GM18858 (cell line): ENCODE data around the gene DKC1.

Experiments
- ATAC-seq: cut with Tn5 transposase; IDR thresholded peaks from one replicate; pipeline ENCODE4 v1.9.1; 2021; ENCODE audit not compliant: unreplicated experiment

The DKC1 gene

DNA sequence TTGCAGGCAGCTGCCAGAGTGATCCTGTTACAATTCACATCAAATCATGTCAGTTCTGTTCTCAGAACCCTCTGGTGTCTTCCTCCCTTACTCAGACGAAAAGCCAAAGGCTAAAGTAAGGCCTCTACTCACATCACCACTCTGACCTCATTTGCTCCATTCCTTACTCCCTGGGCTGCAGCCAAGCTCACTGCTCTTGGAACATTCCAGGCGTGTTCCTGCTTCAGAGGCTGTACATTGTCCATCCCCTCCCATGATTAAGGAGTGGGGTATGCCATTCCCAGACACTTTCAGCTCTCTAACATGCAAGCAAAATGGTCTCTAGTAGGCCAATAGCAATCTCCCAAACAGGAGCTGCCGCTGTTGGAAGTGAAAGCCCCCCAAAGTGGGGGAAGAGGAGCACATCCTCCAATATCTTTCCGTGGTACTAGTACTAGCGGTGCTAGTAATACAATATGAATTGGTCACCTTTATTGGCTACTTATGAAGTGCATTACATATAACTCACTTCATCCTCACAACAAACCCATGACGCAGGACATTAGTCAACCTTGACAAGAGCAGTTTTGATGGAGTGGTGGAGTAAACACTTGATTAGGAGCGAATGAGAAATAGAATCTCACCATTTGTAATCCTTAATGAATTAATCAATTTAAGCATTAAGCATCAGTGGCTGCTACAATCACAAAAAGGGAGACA lies 26.8 kb upstream of the DKC1 start:
- no peak for ATAC-seq

DNA sequence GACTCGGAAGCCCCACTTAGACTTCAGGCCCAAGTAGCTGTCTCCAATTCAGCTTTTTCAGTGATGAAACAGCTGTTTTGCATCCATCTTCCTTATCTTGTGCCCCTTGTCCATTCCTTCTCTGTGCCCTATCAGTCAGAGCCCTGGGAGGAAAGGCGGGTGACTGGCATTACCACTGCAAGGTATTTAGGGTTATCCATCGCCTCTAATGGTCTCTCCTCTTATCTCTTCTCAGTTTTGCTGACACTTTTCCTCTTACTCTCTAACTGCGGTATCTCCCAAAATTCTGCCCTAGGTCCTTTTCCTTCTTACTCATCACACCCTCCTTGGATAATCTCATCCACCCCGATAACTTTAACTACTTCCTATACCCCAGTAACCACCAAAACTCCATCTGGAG lies 25.5 kb upstream of the DKC1 start:
- no peak for ATAC-seq

GRCh38 chrX:154738011-154738738 lies 24.5 kb upstream of the DKC1 start:
- no peak for ATAC-seq

DNA sequence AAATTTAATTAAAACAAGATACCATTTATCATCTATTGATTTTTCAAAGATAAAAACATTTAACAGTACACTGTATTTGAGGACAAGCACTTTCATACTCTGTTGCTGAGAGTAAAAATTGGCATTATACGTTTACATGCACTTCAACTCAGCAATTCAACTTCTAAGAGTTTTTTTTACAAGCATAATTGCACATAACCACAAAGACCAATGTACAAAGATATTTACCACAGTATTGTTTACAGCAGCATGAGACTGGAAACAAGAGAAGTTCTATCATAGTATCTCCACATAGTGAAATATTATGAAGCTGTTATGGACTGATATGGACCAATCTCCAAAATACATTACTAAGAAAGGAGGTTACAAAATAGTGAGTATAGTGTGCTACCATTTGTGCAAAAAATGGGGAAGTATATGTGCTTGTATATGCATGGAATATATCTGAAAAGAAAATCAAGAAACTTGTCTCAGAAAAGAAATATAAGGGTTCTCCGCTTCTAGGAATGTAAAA lies 22.7 kb upstream of the DKC1 start:
- no peak for ATAC-seq

- ATAC-seq: no peak
Observed at GRCh38 chrX:154742613-154743012, 20.1 kb upstream of the DKC1 start.

- peak; percentile 48 for ATAC-seq
Observed at GRCh38 chrX:154748712-154749339, 13.8 kb upstream of the DKC1 start.

DNA sequence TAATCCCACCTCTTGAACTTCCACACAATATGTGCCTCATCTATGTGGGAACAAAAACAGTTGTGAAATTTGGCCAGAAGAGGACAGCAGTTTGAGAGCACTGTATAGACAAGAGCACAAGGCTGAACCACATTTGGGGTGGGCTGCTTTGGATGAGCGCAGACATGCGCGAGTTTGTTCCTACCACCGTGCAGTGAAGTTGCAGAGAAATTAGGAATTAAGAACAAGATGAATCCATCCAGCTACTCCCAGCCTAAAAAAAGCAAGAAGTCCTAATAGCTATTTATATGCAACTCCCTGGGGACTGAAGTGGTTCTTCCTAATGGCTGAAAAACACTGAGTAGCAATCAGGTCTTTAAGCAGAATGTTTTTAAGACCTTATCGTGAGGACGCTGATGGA lies 12.8 kb upstream of the DKC1 start:
- no peak for ATAC-seq

GRCh38 chrX:154750301-154751202 lies 12.1 kb upstream of the DKC1 start, which contains the start of gene GAB3:
Gene GAB3 (minus strand): TSS chrX:154751077. CDS start chrX:154751025, 52 bp downstream.
- no peak for ATAC-seq

- ATAC-seq: no peak
Observed at GRCh38 chrX:154751203-154751668, 11.4 kb upstream of the DKC1 start.

DNA sequence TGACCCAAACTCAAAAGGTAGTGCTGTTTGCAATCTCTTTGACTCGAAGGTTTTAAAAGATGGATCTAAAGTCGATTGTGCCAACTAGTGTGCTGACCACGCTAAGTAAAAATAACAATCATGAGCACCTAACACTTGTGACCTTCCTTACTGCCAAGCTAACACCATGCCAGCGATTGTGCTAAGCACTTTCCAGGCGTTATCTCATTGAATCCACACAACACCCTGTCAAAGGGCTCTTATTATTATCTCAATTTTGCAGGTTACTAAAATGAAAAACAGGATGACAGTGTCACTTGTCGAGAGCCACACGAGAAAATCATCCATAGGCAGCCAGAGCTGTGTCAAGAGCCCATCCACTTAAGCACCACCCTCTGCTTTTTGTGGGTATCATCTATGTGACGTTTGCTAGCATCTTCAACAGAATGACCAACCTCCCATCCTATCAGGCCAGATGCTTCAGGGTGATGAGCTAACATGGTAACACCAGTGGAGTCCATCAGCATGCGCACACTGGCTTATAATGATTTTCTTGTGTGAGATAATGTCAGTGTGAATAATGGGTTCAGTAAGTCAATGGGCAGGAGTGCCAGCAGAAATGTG lies 10.9 kb upstream of the DKC1 start:
- no peak for ATAC-seq

- no peak for ATAC-seq
Observed at GRCh38 chrX:154758696-154759095, 4.0 kb upstream of the DKC1 start.

- no peak for ATAC-seq
Observed at GRCh38 chrX:154761977-154762536, 607 bp upstream of the DKC1 start.

GRCh38 chrX:154774622-154775021 lies 12.0 kb downstream of the DKC1 start:
- no peak for ATAC-seq

DNA sequence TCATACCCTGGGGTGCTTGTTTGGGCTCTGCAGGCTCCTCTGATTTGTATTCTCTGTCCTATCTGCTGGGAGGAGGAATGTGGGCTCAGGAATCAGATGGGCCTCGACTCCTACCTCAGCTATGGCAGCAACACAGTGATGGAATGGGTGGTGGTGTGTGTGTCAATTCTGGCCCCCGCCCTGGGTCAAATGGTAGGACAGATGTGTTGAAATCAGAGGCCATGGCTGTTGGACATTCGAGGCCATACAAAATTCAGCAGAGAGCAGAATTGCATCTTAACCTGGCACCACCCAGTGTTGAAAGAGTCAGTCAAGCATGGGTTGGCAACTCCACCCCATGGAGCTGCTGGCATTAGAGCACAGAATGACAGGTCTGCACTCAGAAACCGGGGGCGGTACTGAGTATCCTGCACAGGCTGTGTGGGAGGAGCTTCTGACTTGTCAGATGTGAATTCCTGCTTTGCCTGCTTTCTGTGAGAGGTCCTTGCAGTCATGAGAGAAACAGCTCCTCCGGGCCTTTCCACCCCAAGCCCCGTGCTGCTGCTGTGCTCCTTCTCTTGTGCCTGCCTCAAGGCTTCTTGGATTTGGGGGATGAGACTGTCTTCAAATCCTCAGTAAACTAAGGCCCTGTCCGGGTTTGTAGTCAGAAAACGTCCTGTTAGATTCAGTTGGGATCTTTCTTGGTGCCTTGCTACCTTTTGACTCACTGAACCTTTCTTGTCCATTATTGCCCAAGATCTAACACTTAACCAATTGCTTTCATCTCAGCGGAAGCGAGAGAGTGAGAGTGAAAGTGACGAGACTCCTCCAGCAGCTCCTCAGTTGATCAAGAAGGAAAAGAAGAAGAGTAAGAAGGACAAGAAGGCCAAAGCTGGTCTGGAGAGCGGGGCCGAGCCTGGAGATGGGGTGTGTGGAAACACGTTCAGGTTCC lies 13.0 kb downstream of the DKC1 start:
- no peak for ATAC-seq

GRCh38 chrX:154776753-154777152 lies 14.1 kb downstream of the DKC1 start:
- no peak for ATAC-seq

DNA sequence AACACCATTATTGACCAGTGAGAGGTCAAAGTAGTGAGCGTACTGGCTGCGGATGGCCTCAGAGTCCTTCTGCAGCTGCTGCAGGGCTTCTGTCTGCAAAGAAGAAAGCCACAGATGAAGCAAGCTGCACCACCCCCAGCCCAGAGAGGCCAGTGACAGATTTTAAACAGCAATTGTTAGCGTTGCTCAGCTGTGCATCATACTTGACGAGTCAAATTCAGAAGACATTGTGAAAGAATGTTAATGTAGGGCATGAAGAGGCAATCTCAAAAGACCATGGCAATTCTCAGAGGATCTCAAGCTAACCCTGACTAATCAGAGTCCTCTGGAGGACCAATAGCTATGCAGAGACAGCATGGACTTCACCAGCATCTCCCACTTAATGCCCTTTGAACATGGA lies 16.6 kb downstream of the DKC1 start:
- no peak for ATAC-seq

GRCh38 chrX:154780968-154781367 lies 18.3 kb downstream of the DKC1 start:
- ATAC-seq: no peak

GRCh38 chrX:154784149-154784995 lies 21.7 kb downstream of the DKC1 start:
- no peak for ATAC-seq
